ENCODE results near the gene RASA3. TPM values are rescaled to one million over a fixed set of nuclear protein-coding genes. Genes with fewer than 3 reads are reported as not detected.
"Not testable (repeated sequence)": the region's sequence is repeated elsewhere in the genome, so short reads cannot be mapped to it uniquely, and the experiment has no call there.

Gene RASA3
- total RNA-seq, 1 experiment from 2014 or later = 9.1 TPM

GRCh38 chr13:114077099-114077932, 55.1 kb downstream of the RASA3 start:
- ATAC-seq = no peak
- H3K9ac ChIP-seq (ENCODE audit: low read length) = no peak overlapping the region
- no peak overlapping the region for H3K4me2 ChIP-seq (ENCODE audit: low read length)
- H2AFZ ChIP-seq (ENCODE audit: low read length) = no peak overlapping the region
- TF ChIP-seq EZH2phosphoT487 (IDR thresholded peaks at IDR 0.05; ENCODE audit: borderline replicate concordance, low read length) (no peak), CTCF (conservative IDR thresholded peaks at IDR 0.05; ENCODE audit: low read depth, low read length) (no peak), EZH2 (IDR thresholded peaks at IDR 0.05; ENCODE audit: low read length, unreplicated experiment) (no peak)
- no peaks in the 10 kb centered on the region for H3F3A ChIP-seq (ENCODE audit: low read length, unreplicated experiment)
- H3K79me2 ChIP-seq (ENCODE audit: low read length) = peaks cover 14% of the 10 kb centered on the region; the same call in 1 of the 2 replicates
- no peaks in the 10 kb centered on the region for H3K9me3 ChIP-seq (ENCODE audit: low read length)
- DNase-seq = no peak
- peaks cover 15% of the 10 kb centered on the region for H3K4me1 ChIP-seq (ENCODE audit: insufficient read depth, low read length)
- BruUV-seq (replicated peaks) = no TSS peak
- POLR2A ChIA-PET (ENCODE audit: unreplicated experiment) = no interaction called here
- CTCF ChIA-PET = no interaction called here
- intact Hi-C loops (cut with micrococcal nuclease) = no loop called here
- H4K20me1 ChIP-seq (ENCODE audit: low read length) = no peaks in the 10 kb centered on the region; the same call in 1 of the 2 replicates
- no peak overlapping the region for H3K27ac ChIP-seq (ENCODE audit: low read length)
- H3K36me3 ChIP-seq (ENCODE audit: low read depth, low read length) = no peaks in the 10 kb centered on the region
- H3K27me3 ChIP-seq (ENCODE audit: low read length) = no peaks in the 10 kb centered on the region
- H3K4me3 ChIP-seq (ENCODE audit: low read length) = no peak overlapping the region
- no peaks in the 10 kb centered on the region for H3K9me2 ChIP-seq (replicated peaks; ENCODE audit: low read length)

GRCh38 chr13:114076329-114077090, 55.9 kb downstream of the RASA3 start:
- Histone ChIP-seq H3K9me2 (replicated peaks; ENCODE audit: low read length) (no peaks in the 10 kb centered on the region), H3K4me1 (ENCODE audit: insufficient read depth, low read length) (peaks cover 15% of the 10 kb centered on the region), H3K79me2 (ENCODE audit: low read length) (peaks cover 14% of the 10 kb centered on the region; the same call in 1 of the 2 replicates), H2AFZ (ENCODE audit: low read length) (no peak overlapping the region), H3K4me2 (ENCODE audit: low read length) (no peak overlapping the region), H3K9me3 (ENCODE audit: low read length) (no peaks in the 10 kb centered on the region), H4K20me1 (ENCODE audit: low read length) (no peaks in the 10 kb centered on the region; the same call in 1 of the 2 replicates), H3K9ac (ENCODE audit: low read length) (no peak overlapping the region), H3K27ac (ENCODE audit: low read length) (no peak overlapping the region), H3K27me3 (ENCODE audit: low read length) (no peaks in the 10 kb centered on the region), H3K4me3 (ENCODE audit: low read length) (no peak overlapping the region), H3F3A (ENCODE audit: low read length, unreplicated experiment) (no peaks in the 10 kb centered on the region), H3K36me3 (ENCODE audit: low read depth, low read length) (no peaks in the 10 kb centered on the region)
- POLR2A ChIA-PET (ENCODE audit: unreplicated experiment) = no interaction called here
- CTCF ChIA-PET = no interaction called here
- intact Hi-C loops (cut with micrococcal nuclease) = no loop called here
- ATAC-seq = no peak
- TF ChIP-seq EZH2phosphoT487 (IDR thresholded peaks at IDR 0.05; ENCODE audit: borderline replicate concordance, low read length) = no peak
- no peak for TF ChIP-seq EZH2 (IDR thresholded peaks at IDR 0.05; ENCODE audit: low read length, unreplicated experiment)
- no peak for TF ChIP-seq CTCF (conservative IDR thresholded peaks at IDR 0.05; ENCODE audit: low read depth, low read length)
- no peak for DNase-seq
- no TSS peak for BruUV-seq (replicated peaks)

GRCh38 chr13:114075811-114076210, 56.6 kb downstream of the RASA3 start:
- CTCF ChIA-PET; POLR2A ChIA-PET (ENCODE audit: unreplicated experiment): not testable (repeated sequence)
- H3K79me2 ChIP-seq (ENCODE audit: low read length) = peaks cover 14% of the 10 kb centered on the region; the same call in 1 of the 2 replicates

More at GRCh38 chr13:114075811-114076210, 56.6 kb downstream of the RASA3 start:
- ATAC-seq; H3K9me2 ChIP-seq (replicated peaks; ENCODE audit: low read length); H3K36me3 ChIP-seq (ENCODE audit: low read depth, low read length); intact Hi-C loops (cut with micrococcal nuclease); DNase-seq; H3K27me3 ChIP-seq (ENCODE audit: low read length); BruUV-seq (replicated peaks); H2AFZ ChIP-seq (ENCODE audit: low read length); H3K4me3 ChIP-seq (ENCODE audit: low read length); H3K4me2 ChIP-seq (ENCODE audit: low read length); H3F3A ChIP-seq (ENCODE audit: low read length, unreplicated experiment); H3K27ac ChIP-seq (ENCODE audit: low read length); H4K20me1 ChIP-seq (ENCODE audit: low read length); H3K9ac ChIP-seq (ENCODE audit: low read length); H3K9me3 ChIP-seq (ENCODE audit: low read length): not testable (repeated sequence)
- H3K4me1 ChIP-seq (ENCODE audit: insufficient read depth, low read length) = peaks cover 15% of the 10 kb centered on the region
